CD14-positive monocyte (primary cell): ENCODE measurements around the gene SRI. TPM values are rescaled to one million over a fixed set of nuclear protein-coding genes. Genes with fewer than 3 reads are reported as not detected.

ENCODE experiments used
- DNase-seq, 3 donors: peaks; one replicate each; pipeline ENCODE4 v3.0.0-alpha.2; 2011 to 2022
- H2AFZ ChIP-seq: 2 replicates; pipeline ENCODE4 v1.6.0; 2012; ENCODE audit warnings: mild to moderate bottlenecking, low read depth, low read length, inconsistent platforms; ENCODE audit not compliant: insufficient read depth, poor library complexity, severe bottlenecking
- H3K27ac ChIP-seq, 2 donors: 1 replicate in 1 of 2; 2 replicates in 1 of 2; pipeline ENCODE4 v1.5.1; 2012 to 2013; ENCODE audit warnings: low read length in 2 of 2, control low read depth in 1 of 2, inconsistent platforms in 1 of 2, low read depth in 1 of 2, mild to moderate bottlenecking in 1 of 2
- H3K27me3 ChIP-seq, 2 donors: one replicate each; pipeline versions ENCODE4 v1.6.0 to v1.6.1; 2011 to 2013; ENCODE audit warnings: low read length in 2 of 2; ENCODE audit not compliant: control insufficient read depth in 2 of 2, insufficient read depth in 2 of 2
- H3K36me3 ChIP-seq, 2 donors: replicated peaks in 1 of 2; 1 replicate in 1 of 2; 2 replicates in 1 of 2; pipeline versions ENCODE4 v1.5.1 to v1.6.1; 2012 to 2013; ENCODE audit warnings: low read length in 2 of 2, control low read depth in 1 of 2, inconsistent platforms in 1 of 2, mild to moderate bottlenecking in 1 of 2; ENCODE audit not compliant: insufficient read depth in 2 of 2, control insufficient read depth in 1 of 2
- H3K4me1 ChIP-seq, 2 donors: 1 replicate in 1 of 2; 2 replicates in 1 of 2; pipeline versions ENCODE4 v1.5.1 to v1.6.1; 2012 to 2013; ENCODE audit warnings: low read length in 2 of 2, control low read depth in 1 of 2, inconsistent platforms in 1 of 2, mild to moderate bottlenecking in 1 of 2, moderate library complexity in 1 of 2; ENCODE audit not compliant: insufficient read depth in 2 of 2, control insufficient read depth in 1 of 2
- H3K4me2 ChIP-seq: replicated peaks from 2 replicates; pipeline ENCODE3; 2012; ENCODE audit warnings: low read length, moderate library complexity, mild to moderate bottlenecking; ENCODE audit not compliant: poor library complexity, severe bottlenecking; ENCODE audit errors: extremely low read depth
- H3K4me3 ChIP-seq, 3 experiments: fragments of 200-600 bp in 1 of 3; sonication (generic) in 1 of 3; replicated peaks in 1 of 3; 1 replicate in 2 of 3; 2 replicates in 1 of 3; pipeline ENCODE4 v1.5.1; 2011 to 2013; ENCODE audit warnings: low read length in 3 of 3, mild to moderate bottlenecking in 3 of 3, control low read depth in 2 of 3, low read depth in 2 of 3, inconsistent platforms in 1 of 3, moderate library complexity in 1 of 3
- H3K79me2 ChIP-seq: 2 replicates; pipeline ENCODE4 v1.6.0; 2012; ENCODE audit warnings: mild to moderate bottlenecking, control low read depth, inconsistent platforms, low read length, moderate library complexity; ENCODE audit not compliant: insufficient read depth
- H3K9ac ChIP-seq: 2 replicates; pipeline ENCODE4 v1.6.0; 2017; ENCODE audit warnings: low read length, mild to moderate bottlenecking; ENCODE audit not compliant: insufficient read depth, poor library complexity, severe bottlenecking
- H3K9me3 ChIP-seq, 2 donors: replicated peaks in 1 of 2; 1 replicate in 1 of 2; 2 replicates in 1 of 2; pipeline versions ENCODE4 v1.5.1 to v1.6.1; 2012 to 2013; ENCODE audit warnings: low read length in 2 of 2, control low read depth in 1 of 2; ENCODE audit not compliant: control insufficient read depth in 1 of 2, insufficient read depth in 1 of 2
- H4K20me1 ChIP-seq: 2 replicates; pipeline ENCODE4 v1.6.0; 2012; ENCODE audit warnings: mild to moderate bottlenecking, low read length, control low read depth, moderate library complexity; ENCODE audit not compliant: insufficient read depth
- H3K27ac Mint-ChIP-seq, 7 donors: one replicate each; pipeline ENCODE4 v1.8.0; 2020; ENCODE audit warnings: mild to moderate bottlenecking in 7 of 7, mixed read lengths in 7 of 7, moderate library complexity in 6 of 7, inconsistent platforms in 2 of 7
- H3K27me3 Mint-ChIP-seq, 3 donors: one replicate each; pipeline ENCODE4 v1.8.0; 2021 to 2022; ENCODE audit warnings: low read depth in 3 of 3, mild to moderate bottlenecking in 3 of 3, mixed read lengths in 3 of 3, moderate library complexity in 3 of 3, inconsistent platforms in 1 of 3
- H3K36me3 Mint-ChIP-seq, 2 donors: one replicate each; pipeline ENCODE4 v1.8.0; 2020; ENCODE audit warnings: mixed read lengths in 2 of 2, inconsistent platforms in 1 of 2, mild to moderate bottlenecking in 1 of 2
- H3K4me1 Mint-ChIP-seq: one replicate; pipeline ENCODE4 v1.8.0; 2020; ENCODE audit warnings: mild to moderate bottlenecking, mixed read lengths
- H3K4me3 Mint-ChIP-seq, 2 donors: one replicate each; pipeline ENCODE4 v1.8.0; 2020; ENCODE audit warnings: mild to moderate bottlenecking in 2 of 2, mixed read lengths in 2 of 2, moderate library complexity in 1 of 2
- H3K9me3 Mint-ChIP-seq, 7 donors: one replicate each; pipeline ENCODE4 v1.8.0; 2020 to 2022; ENCODE audit warnings: mixed read lengths in 7 of 7, mild to moderate bottlenecking in 6 of 7, moderate library complexity in 6 of 7, inconsistent platforms in 2 of 7
- CTCF ChIP-seq: fragments of 200-600 bp; IDR thresholded peaks from one replicate; pipeline ENCODE4 v1.8.0; 2022; ENCODE audit warnings: antibody characterized with exemption, mild to moderate bottlenecking
- WGBS: methylation state at CpG from one replicate; pipeline ENCODE4 v1.1.5; 2013; ENCODE audit warnings: missing lambda C conversion rate; ENCODE audit not compliant: insufficient coverage; 5-methylcytosine and 5-hydroxymethylcytosine counted together
- intact Hi-C, 2 donors: fragments of 100-400 bp; cut with micrococcal nuclease; formaldehyde crosslinking; loops; one replicate each; pipeline versions ENCODE4 v1.15.0 to v1.15.1; 2023
- polyA plus RNA-seq, 3 donors: library from polyadenylated mRNA; depleted of rRNA in 1 of 3; unstranded in 2 of 3; stranded (reverse) in 1 of 3; fragments of 300-500 nt in 2 of 3; fragments of >200 nt in 1 of 3; fragmentation: Illumina TruSeq in 2 of 3; gene quantifications; 1 replicate in 2 of 3; 2 replicates in 1 of 3; pipeline ENCODE4 v1.2.3, GENCODE V29; 2012 to 2021

Gene SRI
- polyA plus RNA-seq, 3 donors = 53.0 to 238 (median 216) TPM

- no peaks in the 10 kb centered on the region for H4K20me1 ChIP-seq
- no peak overlapping the region for H3K9ac ChIP-seq
- no peak overlapping the region for H3K4me3 Mint-ChIP-seq
- H3K27ac Mint-ChIP-seq = no peak overlapping the region
- H3K27me3 ChIP-seq = no peaks in the 10 kb centered on the region
- no peak overlapping the region for H3K4me2 ChIP-seq
- no peak overlapping the region for H3K4me3 ChIP-seq
- no peaks in the 10 kb centered on the region for H3K79me2 ChIP-seq
- peak in 1 of 3 donors; percentile 2 for DNase-seq
- no peaks in the 10 kb centered on the region for H3K9me3 ChIP-seq
- H3K9me3 Mint-ChIP-seq = no peaks in the 10 kb centered on the region
- H3K36me3 ChIP-seq = no peaks in the 10 kb centered on the region
- peak; percentile 75 for TF ChIP-seq CTCF
- WGBS = no CpG with 5 or more reads among the region's 1 CpG
- intact Hi-C loops = no loop called here
- H3K4me1 ChIP-seq = peaks cover 0 to 2% of the 10 kb centered on the region in 2 donors
- H3K36me3 Mint-ChIP-seq = no peaks in the 10 kb centered on the region
- H3K27ac ChIP-seq = no peak overlapping the region
- H3K27me3 Mint-ChIP-seq = no peaks in the 10 kb centered on the region
- H3K4me1 Mint-ChIP-seq = peaks cover 5% of the 10 kb centered on the region
- no peak overlapping the region for H2AFZ ChIP-seq
Observed at GRCh38 chr7:88169717-88170320, 50.0 kb downstream of the SRI start.

GRCh38 chr7:88167721-88168120, 52.1 kb downstream of the SRI start:
- Mint-ChIP-seq H3K4me3 (no peak overlapping the region), H3K27ac (no peak overlapping the region), H3K9me3 (no peaks in the 10 kb centered on the region), H3K27me3 (no peaks in the 10 kb centered on the region), H3K4me1 (peaks cover 5% of the 10 kb centered on the region), H3K36me3 (no peaks in the 10 kb centered on the region)
- no peak overlapping the region for H3K4me2 ChIP-seq
- H4K20me1 ChIP-seq = no peaks in the 10 kb centered on the region
- no peak for DNase-seq
- no peak for TF ChIP-seq CTCF
- H3K9me3 ChIP-seq = no peaks in the 10 kb centered on the region
- H3K4me3 ChIP-seq = no peak overlapping the region
- no peak overlapping the region for H2AFZ ChIP-seq
- intact Hi-C loops = no loop called here
- WGBS = no CpG with 5 or more reads among the region's 2 CpGs
- no peak overlapping the region for H3K9ac ChIP-seq
- H3K27me3 ChIP-seq = no peaks in the 10 kb centered on the region
- no peaks in the 10 kb centered on the region for H3K36me3 ChIP-seq
- H3K79me2 ChIP-seq = no peaks in the 10 kb centered on the region
- H3K27ac ChIP-seq = no peak overlapping the region
- H3K4me1 ChIP-seq = peaks cover 0 to 2% of the 10 kb centered on the region in 2 donors
